ENCODE data around the gene UCP3.
A peak's percentile ranks its signal among the peaks of the same experiment; 100 is the strongest.

UCP3 gene

GRCh38 chr11:73968356-73968966 is 40.4 kb downstream of the UCP3 start:
- Mint-ChIP-seq H3K4me1 (ENCODE audit: low read depth) (peaks cover 81% of the 10 kb centered on the region), H3K9me3 (ENCODE audit: low read depth) (no peaks in the 10 kb centered on the region), H3K4me3 (peak overlapping the region; percentile 13), H3K36me3 (no peaks in the 10 kb centered on the region), H3K27ac (peak overlapping the region; percentile 87), H3K27me3 (no peaks in the 10 kb centered on the region)

GRCh38 chr11:73965764-73966121 is 43.1 kb downstream of the UCP3 start:
- Mint-ChIP-seq H3K4me3 (no peak overlapping the region), H3K4me1 (ENCODE audit: low read depth) (peaks cover 55% of the 10 kb centered on the region), H3K27me3 (no peaks in the 10 kb centered on the region), H3K9me3 (ENCODE audit: low read depth) (no peaks in the 10 kb centered on the region), H3K27ac (no peak overlapping the region), H3K36me3 (no peaks in the 10 kb centered on the region)

DNA sequence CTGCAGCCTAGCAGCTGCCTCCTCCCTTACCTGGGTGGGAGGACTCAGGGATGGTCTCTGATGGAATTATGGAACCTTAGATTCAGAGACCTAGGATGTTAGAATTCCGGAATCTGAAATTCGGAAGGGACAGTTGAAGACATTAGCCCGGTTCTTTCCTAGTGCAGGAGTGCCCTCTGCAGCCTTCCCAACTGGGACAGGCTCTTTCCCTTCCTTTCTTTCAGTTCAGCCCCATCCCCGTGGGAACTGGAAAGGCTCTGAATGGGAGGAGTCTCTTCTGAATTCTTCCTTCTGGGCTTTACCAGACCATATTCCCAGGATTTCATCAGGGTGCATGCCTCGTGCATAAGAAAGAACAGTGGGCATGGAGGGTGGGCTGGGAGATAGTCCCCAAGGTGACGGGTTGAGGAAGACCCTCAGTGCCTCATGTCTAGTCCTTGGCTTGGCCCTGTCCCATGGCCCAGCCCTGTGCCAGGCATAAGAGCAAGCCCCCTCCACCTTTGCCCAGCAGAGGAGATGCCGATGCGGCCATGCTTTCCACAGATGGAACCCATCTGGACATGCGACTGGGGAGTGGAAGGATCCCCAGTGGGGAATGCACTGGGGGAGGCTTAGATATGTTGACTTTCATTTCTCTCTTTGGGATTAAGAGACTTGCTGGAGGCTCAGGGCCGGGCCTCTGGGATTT is 43.7 kb downstream of the UCP3 start:
- no peaks in the 10 kb centered on the region for H3K9me3 Mint-ChIP-seq (ENCODE audit: low read depth)
- H3K4me1 Mint-ChIP-seq (ENCODE audit: low read depth): peaks cover 51% of the 10 kb centered on the region
- no peak overlapping the region for H3K27ac Mint-ChIP-seq
- H3K27me3 Mint-ChIP-seq: no peaks in the 10 kb centered on the region
- no peaks in the 10 kb centered on the region for H3K36me3 Mint-ChIP-seq
- H3K4me3 Mint-ChIP-seq: no peak overlapping the region

- H3K36me3 Mint-ChIP-seq: no peaks in the 10 kb centered on the region
- peaks cover 37% of the 10 kb centered on the region for H3K4me1 Mint-ChIP-seq (ENCODE audit: low read depth)
- no peak overlapping the region for H3K27ac Mint-ChIP-seq
- H3K9me3 Mint-ChIP-seq (ENCODE audit: low read depth): no peaks in the 10 kb centered on the region
- H3K4me3 Mint-ChIP-seq: no peak overlapping the region
- no peaks in the 10 kb centered on the region for H3K27me3 Mint-ChIP-seq
Observed at GRCh38 chr11:73963861-73964260, 45.0 kb downstream of the UCP3 start.

DNA sequence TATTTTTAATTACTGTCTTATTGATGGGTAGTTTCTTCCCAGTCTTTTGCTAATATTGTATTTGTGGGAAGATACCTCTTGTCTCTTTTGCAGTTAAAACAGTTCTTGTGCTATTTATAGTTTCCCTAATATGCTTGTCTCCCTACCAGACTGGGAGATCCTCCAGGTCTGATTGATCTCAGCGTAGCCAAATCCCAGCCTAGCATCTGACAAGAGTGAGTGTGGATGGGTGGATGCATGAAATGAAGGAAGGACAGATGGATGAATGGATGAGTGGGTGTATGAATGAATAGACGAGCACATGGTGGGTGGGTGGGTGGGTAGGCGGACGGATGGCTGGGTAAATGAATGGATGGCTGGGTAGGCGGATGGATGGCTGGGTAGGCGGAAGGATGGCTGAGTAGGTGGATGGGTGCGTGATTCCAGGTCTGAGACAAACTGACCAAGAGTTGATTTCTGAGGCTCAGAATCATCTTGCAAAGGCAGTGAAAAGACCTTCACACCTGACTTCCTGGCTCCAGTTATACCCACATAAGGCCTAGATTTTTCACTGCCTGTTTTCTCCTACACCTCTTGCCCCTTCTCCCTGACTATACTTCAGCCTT is 46.7 kb downstream of the UCP3 start:
- Mint-ChIP-seq H3K4me3 (no peak overlapping the region), H3K27ac (no peak overlapping the region), H3K4me1 (ENCODE audit: low read depth) (peaks cover 23% of the 10 kb centered on the region), H3K27me3 (no peaks in the 10 kb centered on the region), H3K9me3 (ENCODE audit: low read depth) (no peaks in the 10 kb centered on the region), H3K36me3 (no peaks in the 10 kb centered on the region)

DNA sequence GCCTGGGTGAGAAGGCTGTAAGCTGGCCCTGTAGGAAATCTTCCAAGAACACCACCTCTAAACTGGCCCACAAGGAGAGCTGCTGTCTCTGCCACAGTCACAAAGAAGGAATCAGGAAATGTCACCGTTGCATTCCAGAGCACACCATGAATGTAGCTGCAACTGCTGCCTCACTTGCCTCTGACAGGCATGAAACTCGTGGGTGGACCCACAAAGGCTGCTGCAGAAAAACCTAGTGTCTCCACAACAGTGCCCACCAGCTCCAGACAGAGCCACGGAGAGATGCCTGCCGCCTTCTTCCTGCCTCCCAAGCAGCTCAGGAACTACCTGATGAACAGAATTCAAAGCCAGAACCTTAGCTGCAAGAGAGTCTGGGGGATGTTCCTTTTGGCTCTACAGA is 47.6 kb downstream of the UCP3 start:
- no peak overlapping the region for H3K4me3 Mint-ChIP-seq
- no peaks in the 10 kb centered on the region for H3K36me3 Mint-ChIP-seq
- H3K4me1 Mint-ChIP-seq (ENCODE audit: low read depth): peaks cover 22% of the 10 kb centered on the region

GRCh38 chr11:73958521-73959141 is 50.3 kb downstream of the UCP3 start:
- Mint-ChIP-seq H3K4me1 (ENCODE audit: low read depth) (peaks cover 4% of the 10 kb centered on the region), H3K36me3 (no peaks in the 10 kb centered on the region), H3K9me3 (ENCODE audit: low read depth) (no peaks in the 10 kb centered on the region), H3K27me3 (peaks cover 6% of the 10 kb centered on the region), H3K4me3 (no peak overlapping the region), H3K27ac (no peak overlapping the region)

More for the DNA sequence above, 47.6 kb downstream of the UCP3 start:
- peaks cover 3% of the 10 kb centered on the region for H3K27me3 Mint-ChIP-seq
- no peaks in the 10 kb centered on the region for H3K9me3 Mint-ChIP-seq (ENCODE audit: low read depth)
- no peak overlapping the region for H3K27ac Mint-ChIP-seq

DNA sequence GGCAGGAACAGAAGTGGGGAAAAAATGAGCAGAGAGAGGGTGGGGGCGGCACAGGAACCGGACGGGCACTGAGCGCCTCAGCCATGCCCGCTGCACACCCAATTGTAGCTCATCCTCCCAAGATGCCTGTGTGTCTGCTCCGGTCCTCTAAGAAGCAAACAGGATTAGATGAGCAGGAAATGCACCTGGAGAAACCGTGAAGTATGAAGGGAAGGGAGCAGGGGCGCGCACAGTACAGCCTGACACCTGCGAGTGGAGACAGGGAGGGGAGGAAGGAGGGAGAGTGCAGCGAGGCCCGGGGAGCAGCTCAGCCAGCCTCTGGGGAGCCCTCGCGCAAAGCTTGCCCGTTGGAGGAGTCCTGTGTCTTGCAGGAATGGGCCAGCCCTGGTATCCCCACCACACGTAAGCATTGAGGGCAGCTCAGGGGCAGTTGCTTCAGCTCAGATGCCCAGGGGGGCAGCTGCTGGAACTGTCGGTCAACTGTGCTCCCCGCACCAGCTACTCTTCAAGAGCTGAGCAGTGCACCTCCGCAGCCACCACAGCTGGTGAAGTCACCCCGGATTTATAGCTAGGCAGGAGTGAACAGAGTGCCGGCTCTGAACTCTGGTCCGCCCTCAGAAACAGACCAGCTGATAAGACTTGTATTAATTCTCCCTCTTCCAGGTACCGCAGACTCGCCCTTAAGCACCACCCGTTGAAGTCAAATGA is 51.1 kb downstream of the UCP3 start:
- H3K4me1 Mint-ChIP-seq (ENCODE audit: low read depth): peaks cover 4% of the 10 kb centered on the region
- H3K27me3 Mint-ChIP-seq: peaks cover 6% of the 10 kb centered on the region
- no peak overlapping the region for H3K27ac Mint-ChIP-seq
- H3K36me3 Mint-ChIP-seq: no peaks in the 10 kb centered on the region
- no peaks in the 10 kb centered on the region for H3K9me3 Mint-ChIP-seq (ENCODE audit: low read depth)
- H3K4me3 Mint-ChIP-seq: peak overlapping the region; percentile 20

- H3K9me3 Mint-ChIP-seq (ENCODE audit: low read depth): no peaks in the 10 kb centered on the region
- peak overlapping the region; percentile 20 for H3K4me3 Mint-ChIP-seq
- peaks cover 4% of the 10 kb centered on the region for H3K4me1 Mint-ChIP-seq (ENCODE audit: low read depth)
- no peak overlapping the region for H3K27ac Mint-ChIP-seq
- no peaks in the 10 kb centered on the region for H3K36me3 Mint-ChIP-seq
- peaks cover 6% of the 10 kb centered on the region for H3K27me3 Mint-ChIP-seq
Observed at GRCh38 chr11:73956876-73957653, 51.8 kb downstream of the UCP3 start.

- no peak overlapping the region for H3K27ac Mint-ChIP-seq
- no peaks in the 10 kb centered on the region for H3K9me3 Mint-ChIP-seq (ENCODE audit: low read depth)
- peaks cover 2% of the 10 kb centered on the region for H3K36me3 Mint-ChIP-seq
- H3K27me3 Mint-ChIP-seq: peaks cover 6% of the 10 kb centered on the region
- no peak overlapping the region for H3K4me3 Mint-ChIP-seq
- peaks cover 2% of the 10 kb centered on the region for H3K4me1 Mint-ChIP-seq (ENCODE audit: low read depth)
Observed at GRCh38 chr11:73951797-73952196, 57.1 kb downstream of the UCP3 start.

DNA sequence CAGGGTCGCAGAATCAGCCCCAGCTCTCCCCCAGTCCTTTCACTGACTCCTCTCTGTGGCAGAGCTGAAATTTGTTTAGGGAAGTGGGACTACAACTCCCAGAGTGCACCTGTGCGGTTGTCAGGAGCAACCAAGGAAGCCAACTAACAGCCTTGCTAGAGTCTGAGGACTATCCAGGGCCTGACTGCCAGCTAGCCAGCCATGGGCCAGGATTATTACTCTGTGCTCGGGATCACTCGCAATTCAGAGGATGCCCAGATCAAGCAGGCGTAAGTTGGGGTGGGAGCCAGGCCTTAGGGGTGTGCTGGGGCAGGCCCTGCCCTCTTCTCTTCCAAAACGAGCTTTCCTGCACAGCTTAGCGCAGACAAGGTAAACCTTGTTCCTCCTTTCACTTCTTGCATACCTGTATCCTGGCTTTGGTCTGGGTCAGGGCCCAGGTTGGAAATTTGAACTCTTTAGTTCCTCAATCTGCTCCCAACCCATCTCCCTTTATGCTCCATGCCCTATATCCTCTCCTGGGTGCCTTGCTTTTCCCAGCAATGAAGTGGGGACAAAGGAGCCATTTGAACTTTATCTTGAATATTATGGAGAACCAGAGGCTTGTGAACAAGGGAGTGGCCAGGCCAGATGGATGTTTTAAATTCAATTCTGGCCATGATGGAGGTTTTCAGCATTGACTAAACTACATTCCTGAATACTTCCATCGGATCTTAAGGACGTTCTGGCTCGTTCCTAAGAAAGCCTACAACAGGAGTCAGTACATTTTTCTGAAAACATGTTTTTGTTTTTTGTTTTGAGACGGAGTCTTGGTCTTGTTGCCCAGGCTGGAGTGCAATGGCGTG is 57.8 kb downstream of the UCP3 start, which contains the start of gene DNAJB13:
TSS of gene DNAJB13 (plus strand) at position 158 of the 842 bp plus-strand sequence. CDS start at position 202, 44 bp downstream.
- H3K4me1 Mint-ChIP-seq (ENCODE audit: low read depth): peaks cover under 1% of the 10 kb centered on the region
- peaks cover 1% of the 10 kb centered on the region for H3K27me3 Mint-ChIP-seq
- no peak within 1 kb of the TSS for H3K27ac Mint-ChIP-seq
- no peaks in the 10 kb centered on the region for H3K9me3 Mint-ChIP-seq (ENCODE audit: low read depth)
- peaks cover 2% of the 10 kb centered on the region for H3K36me3 Mint-ChIP-seq
- H3K4me3 Mint-ChIP-seq: no peak within 1 kb of the TSS

Data from activated naive CD8-positive, alpha-beta T cell (primary cell).